ENCODE data around the gene TMEM132D.

Gene TMEM132D

GRCh38 chr12:129527506-129527905 lies 376.3 kb downstream of the TMEM132D start:
- no peak for DNase-seq

GRCh38 chr12:129523621-129524020 lies 380.2 kb downstream of the TMEM132D start:
- DNase-seq, result no peak

- DNase-seq, result no peak
Observed at GRCh38 chr12:129520739-129521138, 383.1 kb downstream of the TMEM132D start.

- no peak for DNase-seq
Observed at GRCh38 chr12:129503802-129504201, 400.0 kb downstream of the TMEM132D start.

GRCh38 chr12:129496226-129496625 lies 407.6 kb downstream of the TMEM132D start:
- DNase-seq, result no peak

GRCh38 chr12:129494766-129495165 lies 409.1 kb downstream of the TMEM132D start:
- DNase-seq, result no peak

GRCh38 chr12:129494260-129494659 lies 409.6 kb downstream of the TMEM132D start:
- DNase-seq, result no peak

GRCh38 chr12:129489100-129489676 lies 414.6 kb downstream of the TMEM132D start:
- no peak for DNase-seq

- no peak for DNase-seq
Observed at GRCh38 chr12:129486931-129487330, 416.9 kb downstream of the TMEM132D start.

GRCh38 chr12:129483111-129483893 lies 420.5 kb downstream of the TMEM132D start:
- DNase-seq, result no peak

- no peak for DNase-seq
Observed at GRCh38 chr12:129481921-129482320, 421.9 kb downstream of the TMEM132D start.

- DNase-seq, result no peak
Observed at GRCh38 chr12:129470196-129470595, 433.6 kb downstream of the TMEM132D start.

GRCh38 chr12:129467726-129468125 lies 436.1 kb downstream of the TMEM132D start:
- no peak for DNase-seq

GRCh38 chr12:129467289-129467688 lies 436.5 kb downstream of the TMEM132D start:
- DNase-seq, result no peak

GRCh38 chr12:129466499-129466898 lies 437.3 kb downstream of the TMEM132D start:
- no peak for DNase-seq

GRCh38 chr12:129459886-129460285 lies 443.9 kb downstream of the TMEM132D start:
- DNase-seq, result no peak

GRCh38 chr12:129446696-129447095 lies 457.1 kb downstream of the TMEM132D start:
- DNase-seq, result no peak

- no peak for DNase-seq
Observed at GRCh38 chr12:129440278-129440677, 463.5 kb downstream of the TMEM132D start.

- DNase-seq, result no peak
Observed at GRCh38 chr12:129434790-129435189, 469.0 kb downstream of the TMEM132D start.

- DNase-seq, result no peak
Observed at GRCh38 chr12:129428240-129428936, 475.4 kb downstream of the TMEM132D start.

- DNase-seq, result no peak
Observed at GRCh38 chr12:129423041-129423580, 480.7 kb downstream of the TMEM132D start.

- no peak for DNase-seq
Observed at GRCh38 chr12:129413295-129413694, 490.5 kb downstream of the TMEM132D start.

GRCh38 chr12:129409281-129409680 lies 494.5 kb downstream of the TMEM132D start:
- no peak for DNase-seq

GRCh38 chr12:129404556-129404955 lies 499.3 kb downstream of the TMEM132D start:
- no peak for DNase-seq
